Astrocyte (in vitro differentiated cells and primary cell): ENCODE data around the gene SEH1L.

ENCODE experiments used
- CTCF ChIP-seq: IDR thresholded peaks from 2 replicates; pipeline ENCODE4 v1.5.1; 2011; ENCODE audit warnings: low read depth, mild to moderate bottlenecking, inconsistent platforms, low read length, moderate library complexity; ENCODE audit not compliant: insufficient read depth
- EZH2 ChIP-seq: IDR thresholded peaks from 2 replicates; pipeline ENCODE4 v1.6.1; 2012; ENCODE audit warnings: mild to moderate bottlenecking, low read length, inconsistent platforms; ENCODE audit not compliant: insufficient read depth

- TF ChIP-seq CTCF (no peak), EZH2 (no peak)
Measured at GRCh38 chr18:12995952-12996477, 48.2 kb downstream of the SEH1L start.
